GM12878 (cell line): ENCODE data around the gene SERBP1. TPM values are rescaled to one million over a fixed set of nuclear protein-coding genes. Genes with fewer than 3 reads are reported as not detected.

Experiments used
- BHLHE40 ChIP-seq, 2 experiments: fragments of 450-650 bp in 1 of 2; IDR thresholded peaks; 2 replicates each; pipeline ENCODE4 v1.6.1; 2011 to 2017; ENCODE audit warnings: low read depth in 2 of 2, borderline replicate concordance in 1 of 2, improper control_type of control experiment in 1 of 2, low read length in 1 of 2, mild to moderate bottlenecking in 1 of 2
- CHD4 ChIP-seq: fragments of 200-600 bp; sonication (generic); IDR thresholded peaks from 2 replicates; pipeline ENCODE4 v1.6.1; 2016; ENCODE audit warnings: mild to moderate bottlenecking
- CUX1 ChIP-seq: IDR thresholded peaks from 2 replicates; pipeline ENCODE4 v1.6.1; 2012; ENCODE audit warnings: improper control_type of control experiment, low read depth, low read length; ENCODE audit not compliant: insufficient replicate concordance
- E2F4 ChIP-seq: IDR thresholded peaks from 2 replicates; pipeline ENCODE4 v1.6.1; 2012; ENCODE audit warnings: low read depth, low read length, improper control_type of control experiment
- EZH2 ChIP-seq: IDR thresholded peaks from 2 replicates; pipeline ENCODE4 v1.6.1; 2012; ENCODE audit warnings: low read depth, mild to moderate bottlenecking, control low read depth, inconsistent platforms, low read length, borderline replicate concordance; ENCODE audit not compliant: control insufficient read depth
- GABPA ChIP-seq: IDR thresholded peaks from 2 replicates; pipeline ENCODE4 v1.6.1; 2014; ENCODE audit warnings: antibody characterized with exemption, low read depth, mild to moderate bottlenecking, inconsistent platforms
- HDGF ChIP-seq: fragments of 450-650 bp; IDR thresholded peaks from 2 replicates; pipeline ENCODE4 v1.6.1; 2016; ENCODE audit warnings: antibody characterized with exemption
- LARP7 ChIP-seq: fragments of 450-650 bp; IDR thresholded peaks from 2 replicates; pipeline ENCODE4 v1.6.1; 2017; ENCODE audit warnings: mild to moderate bottlenecking
- MLLT1 ChIP-seq: fragments of 450-650 bp; IDR thresholded peaks from 2 replicates; pipeline ENCODE4 v1.6.1; 2016; ENCODE audit warnings: mild to moderate bottlenecking
- MXI1 ChIP-seq: fragments of 150-350 bp; IDR thresholded peaks from 2 replicates; pipeline ENCODE4 v1.6.1; 2011; ENCODE audit warnings: low read depth, mild to moderate bottlenecking, inconsistent platforms, low read length, improper control_type of control experiment
- NKRF ChIP-seq: fragments of 450-650 bp; conservative IDR thresholded peaks from 2 replicates; pipeline ENCODE4 v1.6.1; 2017; ENCODE audit warnings: mild to moderate bottlenecking, moderate library complexity
- PAX5 ChIP-seq: IDR thresholded peaks from 2 replicates; pipeline ENCODE4 v1.6.1; 2011; ENCODE audit warnings: low read depth, low read length, borderline replicate concordance
- POLR2AphosphoS5 ChIP-seq: IDR thresholded peaks from 2 replicates; pipeline ENCODE4 v1.6.1; 2011; ENCODE audit warnings: mild to moderate bottlenecking, low read length, inconsistent platforms
- RELB ChIP-seq: fragments of 450-650 bp; IDR thresholded peaks from 2 replicates; pipeline ENCODE4 v1.6.1; 2017; ENCODE audit warnings: low read depth, mild to moderate bottlenecking, moderate library complexity
- SIN3A ChIP-seq: IDR thresholded peaks from 2 replicates; pipeline ENCODE4 v1.6.1; 2012; ENCODE audit warnings: low read depth, low read length, improper control_type of control experiment
- TAF1 ChIP-seq: IDR thresholded peaks from 2 replicates; pipeline ENCODE4 v1.6.1; 2011; ENCODE audit warnings: mild to moderate bottlenecking, low read depth, low read length, borderline replicate concordance
- ZNF217 ChIP-seq: fragments of 450-650 bp; IDR thresholded peaks from 2 replicates; pipeline ENCODE4 v1.6.1; 2017; ENCODE audit warnings: antibody characterized with exemption, mild to moderate bottlenecking
- ZNF384 ChIP-seq: IDR thresholded peaks from 2 replicates; pipeline ENCODE4 v1.6.1; 2012; ENCODE audit warnings: low read depth, mild to moderate bottlenecking, low read length, improper control_type of control experiment, borderline replicate concordance
- polyA plus RNA-seq, 11 experiments: library from polyadenylated mRNA; depleted of rRNA in 4 of 11; unstranded in 6 of 11; stranded (reverse) in 5 of 11; fragments of >200 nt; fragmentation: Nextera tagmentation in 4 of 11; fragmentation: Illumina TruSeq in 1 of 11; extraction: Ambion mirVana in 4 of 11; extraction: Trizol in 1 of 11; gene quantifications; 1 replicate in 1 of 11; 2 replicates in 10 of 11; pipeline versions ENCODE4 v1.2.1 to v1.2.3, GENCODE V29; 2011 to 2016; ENCODE audit warnings: inconsistent platforms in 2 of 11, missing spikeins in 2 of 11, low read depth in 1 of 11
- total RNA-seq, 4 experiments: library from RNA; depleted of rRNA in 3 of 4; stranded (reverse); fragments of >200 nt in 3 of 4; fragmentation: Illumina TruSeq in 1 of 4; extraction: Trizol in 1 of 4; gene quantifications; 2 replicates each; pipeline versions ENCODE4 v1.2.1 to v1.2.3, GENCODE V29; 2013 to 2021

The SERBP1 gene
- total and polyA plus RNA-seq, 10 of the 15 experiments (the other 5 are each of a cell fraction or from before 2014, with no cell fraction given) = 76.7 to 509 (median 384) TPM

GRCh38 chr1:67429011-67429527 lies 1.1 kb downstream of the SERBP1 start (continued):
- TF ChIP-seq RELB (peak; percentile 38; the same call in 1 of the 2 replicates), BHLHE40 (IDR thresholded peaks at IDR 0.05; ENCODE audit: borderline replicate concordance in 1 of 2, low read depth in 2 of 2, low read length in 1 of 2) (peak in 1 of 2 experiments; percentile 23; a peak in 2 of 4 replicates), SIN3A (peak; percentile 47; the same call in 1 of the 2 replicates), NKRF (peak; percentile 90; the same call in 1 of the 2 replicates), ZNF217 (no peak), GABPA (0 out of 2 replicates have a peak, but pooled peaks have one; percentile 12), HDGF (no peak), ZNF384 (peak; percentile 59; the same call in 1 of the 2 replicates), POLR2AphosphoS5 (peak; percentile 60; the same call in 1 of the 2 replicates), CHD4 (no peak), MXI1 (peak; percentile 98), EZH2 (no peak), LARP7 (0 out of 2 replicates have a peak, but pooled peaks have one; percentile 23), MLLT1 (peak; percentile 30; the same call in 1 of the 2 replicates), E2F4 (peak; percentile 81), CUX1 (no peak), PAX5 (0 out of 2 replicates have a peak, but pooled peaks have one; percentile 9), TAF1 (0 out of 2 replicates have a peak, but pooled peaks have one; percentile 6)
